Stimulated activated CD4-positive, alpha-beta T cell treated with anti-CD3 and anti-CD28 coated beads, Interleukin-15, amount 100 ng/mL, for 48 hours (primary cell): ENCODE data around the gene CD93.

Experiments
- DNase-seq, 2 donors: peaks; one replicate each; pipeline ENCODE4 v3.0.0-alpha.2; 2020; ENCODE audit warnings: low read depth in 2 of 2

Gene CD93

GRCh38 chr20:23035731-23036130, 50.4 kb downstream of the CD93 start:
- DNase-seq: no peak

GRCh38 chr20:23034721-23035671, 51.1 kb downstream of the CD93 start, which contains the start of gene SSTR4:
TSS of gene SSTR4 (plus strand) at chr20:23035312. CDS start at chr20:23035484, 172 bp downstream.
- no peak for DNase-seq

DNA sequence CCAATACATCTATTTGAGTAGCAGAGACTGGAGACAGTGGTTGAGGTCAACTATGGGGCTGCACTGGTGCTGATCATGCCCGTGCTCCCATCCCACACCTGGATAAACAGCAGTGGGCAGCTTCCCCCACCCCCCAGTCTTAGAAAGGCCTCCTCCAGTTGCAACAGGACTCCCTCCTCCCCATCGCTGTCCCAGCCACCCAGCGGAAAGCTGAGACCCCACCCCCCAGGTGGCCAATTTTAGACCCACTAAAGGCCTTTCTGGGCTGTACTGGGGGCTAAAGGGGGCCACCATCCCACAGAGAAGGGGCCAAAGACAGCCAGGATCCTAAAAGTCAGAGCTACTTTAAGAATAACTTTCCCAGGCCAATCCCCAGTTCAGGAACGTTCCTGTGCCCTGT, 52.2 kb downstream of the CD93 start:
- no peak for DNase-seq

GRCh38 chr20:23032750-23033078, 53.4 kb downstream of the CD93 start:
- DNase-seq: no peak

- DNase-seq: no peak
Measured at GRCh38 chr20:23032056-23032749, 53.9 kb downstream of the CD93 start.

DNA sequence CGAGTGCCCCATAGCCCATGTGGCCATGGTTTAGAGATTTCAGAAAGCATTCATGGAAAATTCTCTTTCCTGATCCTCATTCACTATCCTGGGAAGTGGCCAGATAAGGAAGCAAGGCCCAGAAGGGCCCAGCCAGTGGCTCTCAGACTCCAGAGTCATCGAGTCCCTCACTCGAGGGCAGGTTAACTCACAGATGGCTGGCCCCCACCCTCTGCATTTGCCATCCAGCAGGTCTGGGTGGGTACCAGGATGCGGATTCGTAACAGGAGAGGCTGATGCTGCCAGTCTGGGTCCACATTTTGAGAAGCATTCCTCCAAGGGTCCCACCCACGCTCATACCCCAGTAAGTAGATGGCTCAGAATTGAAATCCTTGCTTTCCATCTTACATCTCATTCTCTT, 54.8 kb downstream of the CD93 start:
- DNase-seq: no peak
